GM12878 (cell line): ENCODE measurements around the gene CHST5. TPM values are rescaled to one million over a fixed set of nuclear protein-coding genes. Genes with fewer than 3 reads are reported as not detected.
A peak's percentile ranks its signal among the peaks of the same experiment; 100 is the strongest.

Experiments
- BACH1 ChIP-seq: fragments of 450-650 bp; IDR thresholded peaks from 2 replicates; pipeline ENCODE4 v1.6.1; 2017; ENCODE audit warnings: mild to moderate bottlenecking, borderline replicate concordance
- BCL11A ChIP-seq: IDR thresholded peaks from 2 replicates; pipeline ENCODE4 v1.6.1; 2011; ENCODE audit warnings: low read depth, low read length
- CTCF ChIP-seq, 3 experiments: IDR thresholded peaks in 2 of 3; conservative IDR thresholded peaks in 1 of 3; 2 replicates each; pipeline ENCODE4 v1.5.1; 2011; ENCODE audit warnings: low read depth in 3 of 3, low read length in 3 of 3, mild to moderate bottlenecking in 3 of 3, control low read depth in 2 of 3, moderate library complexity in 2 of 3, inconsistent platforms in 1 of 3, mixed read lengths in 1 of 3; ENCODE audit not compliant: control insufficient read depth in 2 of 3, insufficient read depth in 1 of 3; ENCODE audit errors: extremely low read depth in 1 of 3
- EP300 ChIP-seq, 2 experiments: fragments of 150-350 bp in 1 of 2; IDR thresholded peaks; 2 replicates each; pipeline ENCODE4 v1.6.1; 2011 to 2012; ENCODE audit warnings: low read depth in 2 of 2, low read length in 2 of 2, borderline replicate concordance in 1 of 2, improper control_type of control experiment in 1 of 2, inconsistent platforms in 1 of 2; ENCODE audit not compliant: control insufficient read depth in 1 of 2
- ESRRA ChIP-seq: IDR thresholded peaks from 2 replicates; pipeline ENCODE4 v1.6.1; 2012; ENCODE audit warnings: mild to moderate bottlenecking, low read length, improper control_type of control experiment
- HCFC1 ChIP-seq: fragments of 150-350 bp; IDR thresholded peaks from 2 replicates; pipeline ENCODE4 v1.6.1; 2014; ENCODE audit warnings: low read length
- HDAC2 ChIP-seq: fragments of 200-600 bp; sonication (generic); IDR thresholded peaks from 2 replicates; pipeline ENCODE4 v1.6.1; 2017
- HDAC6 ChIP-seq: fragments of 200-600 bp; sonication (generic); IDR thresholded peaks from one replicate; pipeline ENCODE4 v1.8.0; 2017; ENCODE audit warnings: antibody characterized with exemption; ENCODE audit not compliant: unreplicated experiment
- IRF3 ChIP-seq: fragments of 450-650 bp; IDR thresholded peaks from 2 replicates; pipeline ENCODE4 v1.6.1; 2014; ENCODE audit warnings: mild to moderate bottlenecking
- KLF5 ChIP-seq: fragments of 450-650 bp; IDR thresholded peaks from 2 replicates; pipeline ENCODE4 v1.6.1; 2014; ENCODE audit warnings: mild to moderate bottlenecking; ENCODE audit not compliant: partially characterized antibody
- MEF2B ChIP-seq: fragments of 450-650 bp; IDR thresholded peaks from 2 replicates; pipeline ENCODE4 v1.6.1; 2018; ENCODE audit warnings: mild to moderate bottlenecking, moderate library complexity; ENCODE audit not compliant: partially characterized antibody, poor library complexity, severe bottlenecking
- POLR2AphosphoS2 ChIP-seq: IDR thresholded peaks from 2 replicates; pipeline ENCODE4 v1.6.1; 2011; ENCODE audit warnings: low read depth, mild to moderate bottlenecking, low read length, improper control_type of control experiment, moderate library complexity
- POU2F2 ChIP-seq: IDR thresholded peaks from 3 replicates; pipeline ENCODE4 v1.6.1; 2011; ENCODE audit warnings: low read depth, mild to moderate bottlenecking, low read length, borderline replicate concordance
- RBBP5 ChIP-seq: fragments of 200-600 bp; sonication (generic); conservative IDR thresholded peaks from 2 replicates; pipeline ENCODE4 v1.6.1; 2016
- RELA ChIP-seq: fragments of 450-650 bp; IDR thresholded peaks from 2 replicates; pipeline ENCODE4 v1.8.0; 2014; ENCODE audit warnings: borderline replicate concordance; ENCODE audit not compliant: partially characterized antibody
- SIX5 ChIP-seq: IDR thresholded peaks from 2 replicates; pipeline ENCODE4 v1.6.1; 2011; ENCODE audit warnings: mild to moderate bottlenecking, low read depth, low read length, moderate library complexity; ENCODE audit not compliant: severe bottlenecking
- SMAD5 ChIP-seq: IDR thresholded peaks from 2 replicates; pipeline ENCODE4 v1.6.1; 2016; ENCODE audit warnings: antibody characterized with exemption, low read depth
- SREBF2 ChIP-seq: IDR thresholded peaks from 2 replicates; pipeline ENCODE4 v1.6.1; 2012; ENCODE audit warnings: mild to moderate bottlenecking, low read length
- TAF1 ChIP-seq: IDR thresholded peaks from 2 replicates; pipeline ENCODE4 v1.6.1; 2011; ENCODE audit warnings: mild to moderate bottlenecking, low read depth, low read length, borderline replicate concordance
- ZBED1 ChIP-seq: IDR thresholded peaks from 2 replicates; pipeline ENCODE4 v1.6.1; 2016; ENCODE audit warnings: borderline replicate concordance
- ZZZ3 ChIP-seq: IDR thresholded peaks from 2 replicates; pipeline ENCODE4 v1.6.1; 2011; ENCODE audit warnings: low read depth; ENCODE audit not compliant: control insufficient read depth, insufficient read length
- polyA plus RNA-seq, 11 experiments: library from polyadenylated mRNA; depleted of rRNA in 4 of 11; unstranded in 6 of 11; stranded (reverse) in 5 of 11; fragments of >200 nt; fragmentation: Nextera tagmentation in 4 of 11; fragmentation: Illumina TruSeq in 1 of 11; extraction: Ambion mirVana in 4 of 11; extraction: Trizol in 1 of 11; gene quantifications; 1 replicate in 1 of 11; 2 replicates in 10 of 11; pipeline versions ENCODE4 v1.2.1 to v1.2.3, GENCODE V29; 2011 to 2016; ENCODE audit warnings: inconsistent platforms in 2 of 11, missing spikeins in 2 of 11, low read depth in 1 of 11
- total RNA-seq, 4 experiments: library from RNA; depleted of rRNA in 3 of 4; stranded (reverse); fragments of >200 nt in 3 of 4; fragmentation: Illumina TruSeq in 1 of 4; extraction: Trizol in 1 of 4; gene quantifications; 2 replicates each; pipeline versions ENCODE4 v1.2.1 to v1.2.3, GENCODE V29; 2013 to 2021
- TF ChIP-seq, protein P1 (sequence below): fragments of 450-650 bp; formaldehyde crosslinking; IDR thresholded peaks from 2 replicates; pipeline ENCODE4 v1.5.0; 2022; ENCODE audit warnings: mild to moderate bottlenecking, missing genetic modification characterization
- TF ChIP-seq, protein P2 (sequence below): fragments of 450-650 bp; conservative IDR thresholded peaks from 2 replicates; pipeline ENCODE4 v1.6.1; 2017; ENCODE audit warnings: mild to moderate bottlenecking, moderate library complexity

CHST5 gene
- total and polyA plus RNA-seq, 10 of the 15 experiments (the other 5 are each of a cell fraction or from before 2014, with no cell fraction given) = 0.04 to 0.43 (median 0.14) TPM; not detected in 6

- TF ChIP-seq CTCF (IDR thresholded peaks at IDR 0.05 in 2 of 3, conservative IDR thresholded peaks at IDR 0.05 in 1 of 3; ENCODE audit: control insufficient read depth in 2 of 3, extremely low read depth in 1 of 3, insufficient read depth in 1 of 3, low read depth in 3 of 3, low read length in 3 of 3) (no peak), IRF3 (no peak), POU2F2 (no peak), MEF2B (peak; percentile 49), TAF1 (no peak), HCFC1 (no peak; the same call in 1 of the 2 replicates), HDAC6 (no peak), SREBF2 (no peak), ZBED1 (no peak), RELA (no peak), SMAD5 (no peak), HDAC2 (no peak), RBBP5 (no peak), KLF5 (no peak), POLR2AphosphoS2 (no peak), BCL11A (no peak), ZZZ3 (no peak), ESRRA (no peak; the same call in 1 of the 2 replicates), BACH1 (0 out of 2 replicates have a peak, but pooled peaks have one; percentile 7), EP300 (IDR thresholded peaks at IDR 0.05; ENCODE audit: borderline replicate concordance in 1 of 2, control insufficient read depth in 1 of 2, low read depth in 2 of 2, low read length in 2 of 2) (no peak), SIX5 (no peak)
- TF ChIP-seq, protein P1, sequence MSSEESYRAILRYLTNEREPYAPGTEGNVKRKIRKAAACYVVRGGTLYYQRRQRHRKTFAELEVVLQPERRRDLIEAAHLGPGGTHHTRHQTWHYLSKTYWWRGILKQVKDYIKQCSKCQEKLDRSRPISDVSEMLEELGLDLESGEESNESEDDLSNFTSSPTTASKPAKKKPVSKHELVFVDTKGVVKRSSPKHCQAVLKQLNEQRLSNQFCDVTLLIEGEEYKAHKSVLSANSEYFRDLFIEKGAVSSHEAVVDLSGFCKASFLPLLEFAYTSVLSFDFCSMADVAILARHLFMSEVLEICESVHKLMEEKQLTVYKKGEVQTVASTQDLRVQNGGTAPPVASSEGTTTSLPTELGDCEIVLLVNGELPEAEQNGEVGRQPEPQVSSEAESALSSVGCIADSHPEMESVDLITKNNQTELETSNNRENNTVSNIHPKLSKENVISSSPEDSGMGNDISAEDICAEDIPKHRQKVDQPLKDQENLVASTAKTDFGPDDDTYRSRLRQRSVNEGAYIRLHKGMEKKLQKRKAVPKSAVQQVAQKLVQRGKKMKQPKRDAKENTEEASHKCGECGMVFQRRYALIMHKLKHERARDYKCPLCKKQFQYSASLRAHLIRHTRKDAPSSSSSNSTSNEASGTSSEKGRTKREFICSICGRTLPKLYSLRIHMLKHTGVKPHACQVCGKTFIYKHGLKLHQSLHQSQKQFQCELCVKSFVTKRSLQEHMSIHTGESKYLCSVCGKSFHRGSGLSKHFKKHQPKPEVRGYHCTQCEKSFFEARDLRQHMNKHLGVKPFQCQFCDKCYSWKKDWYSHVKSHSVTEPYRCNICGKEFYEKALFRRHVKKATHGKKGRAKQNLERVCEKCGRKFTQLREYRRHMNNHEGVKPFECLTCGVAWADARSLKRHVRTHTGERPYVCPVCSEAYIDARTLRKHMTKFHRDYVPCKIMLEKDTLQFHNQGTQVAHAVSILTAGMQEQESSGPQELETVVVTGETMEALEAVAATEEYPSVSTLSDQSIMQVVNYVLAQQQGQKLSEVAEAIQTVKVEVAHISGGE (CRISPR knock-in tag) = no peak
- TF ChIP-seq, protein P2, sequence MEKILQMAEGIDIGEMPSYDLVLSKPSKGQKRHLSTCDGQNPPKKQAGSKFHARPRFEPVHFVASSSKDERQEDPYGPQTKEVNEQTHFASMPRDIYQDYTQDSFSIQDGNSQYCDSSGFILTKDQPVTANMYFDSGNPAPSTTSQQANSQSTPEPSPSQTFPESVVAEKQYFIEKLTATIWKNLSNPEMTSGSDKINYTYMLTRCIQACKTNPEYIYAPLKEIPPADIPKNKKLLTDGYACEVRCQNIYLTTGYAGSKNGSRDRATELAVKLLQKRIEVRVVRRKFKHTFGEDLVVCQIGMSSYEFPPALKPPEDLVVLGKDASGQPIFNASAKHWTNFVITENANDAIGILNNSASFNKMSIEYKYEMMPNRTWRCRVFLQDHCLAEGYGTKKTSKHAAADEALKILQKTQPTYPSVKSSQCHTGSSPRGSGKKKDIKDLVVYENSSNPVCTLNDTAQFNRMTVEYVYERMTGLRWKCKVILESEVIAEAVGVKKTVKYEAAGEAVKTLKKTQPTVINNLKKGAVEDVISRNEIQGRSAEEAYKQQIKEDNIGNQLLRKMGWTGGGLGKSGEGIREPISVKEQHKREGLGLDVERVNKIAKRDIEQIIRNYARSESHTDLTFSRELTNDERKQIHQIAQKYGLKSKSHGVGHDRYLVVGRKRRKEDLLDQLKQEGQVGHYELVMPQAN = peak; percentile 51; the same call in 1 of the 2 replicates
Measured at GRCh38 chr16:75566040-75566757, 30.3 kb upstream of the CHST5 start, which contains the start of gene GABARAPL2 (continued).
